HK-2 (cell line): Measurements from ENCODE around the gene TMEM178B.

Experiments
- DNase-seq: peaks from one replicate; pipeline ENCODE4 v3.0.0-alpha.2; 2018; ENCODE audit not compliant: unreplicated experiment

The TMEM178B gene

GRCh38 chr7:141430455-141431139, 356.7 kb downstream of the TMEM178B start:
- no peak for DNase-seq

DNA sequence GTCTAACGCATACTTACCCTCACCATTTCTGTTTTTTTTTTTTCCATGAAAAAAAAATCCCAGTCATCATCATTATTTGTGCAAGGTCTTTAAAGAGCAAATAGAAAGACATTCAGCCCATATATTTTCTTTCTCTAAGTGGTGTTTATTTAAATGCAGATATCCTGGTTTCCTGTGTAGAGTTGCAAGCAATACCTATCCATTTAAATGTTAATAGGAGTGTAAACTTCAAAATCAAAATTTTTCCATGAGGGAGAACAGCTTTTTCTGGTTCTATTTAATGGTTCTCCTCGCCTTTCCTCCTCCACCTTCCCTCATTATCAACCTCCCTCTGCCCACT, 357.2 kb downstream of the TMEM178B start:
- no peak for DNase-seq

DNA sequence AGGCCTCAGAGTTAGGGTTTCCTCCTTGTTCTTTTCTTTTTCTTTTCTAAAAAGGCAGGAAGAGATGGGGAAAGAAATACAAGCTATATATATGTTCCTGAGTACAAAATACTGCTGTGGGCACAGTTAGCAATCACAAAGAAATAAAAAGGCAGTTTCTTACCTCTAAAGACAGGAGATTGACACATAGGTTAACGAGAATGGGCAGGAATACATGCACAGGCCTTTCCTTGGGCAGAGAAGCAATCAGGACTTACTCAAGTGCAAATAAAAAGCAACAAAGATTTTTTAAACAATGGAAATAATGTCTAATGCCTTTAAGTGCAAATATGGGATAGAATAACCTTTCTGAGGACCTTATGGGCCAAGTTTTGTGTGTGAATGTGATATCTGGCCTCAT, 357.8 kb downstream of the TMEM178B start:
- no peak for DNase-seq

- DNase-seq = no peak
Measured at GRCh38 chr7:141433698-141434097, 359.8 kb downstream of the TMEM178B start.

DNA sequence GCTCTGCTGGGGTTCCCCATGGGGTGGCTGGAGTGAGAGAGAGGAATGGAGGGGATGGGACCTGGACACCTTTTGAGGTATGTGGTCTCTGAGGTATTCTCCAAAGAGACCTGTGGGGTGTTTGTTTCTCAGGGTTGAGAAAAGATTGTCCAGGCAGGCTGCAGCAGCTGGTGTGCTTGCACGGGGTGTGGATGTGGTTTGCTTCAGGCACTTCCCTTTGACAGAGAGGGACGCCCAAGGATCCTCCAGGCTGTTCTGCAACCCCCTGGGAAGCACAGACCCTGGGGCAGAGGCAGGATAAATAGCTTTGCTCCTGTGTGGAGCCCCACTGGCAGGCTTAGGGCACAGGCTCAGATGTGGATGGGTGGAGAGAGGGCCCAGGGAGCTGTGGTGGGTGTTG, 362.3 kb downstream of the TMEM178B start:
- DNase-seq = no peak

- DNase-seq = no peak
Measured at GRCh38 chr7:141436575-141437075, 362.8 kb downstream of the TMEM178B start.

GRCh38 chr7:141439164-141439563, 365.3 kb downstream of the TMEM178B start:
- no peak for DNase-seq

DNA sequence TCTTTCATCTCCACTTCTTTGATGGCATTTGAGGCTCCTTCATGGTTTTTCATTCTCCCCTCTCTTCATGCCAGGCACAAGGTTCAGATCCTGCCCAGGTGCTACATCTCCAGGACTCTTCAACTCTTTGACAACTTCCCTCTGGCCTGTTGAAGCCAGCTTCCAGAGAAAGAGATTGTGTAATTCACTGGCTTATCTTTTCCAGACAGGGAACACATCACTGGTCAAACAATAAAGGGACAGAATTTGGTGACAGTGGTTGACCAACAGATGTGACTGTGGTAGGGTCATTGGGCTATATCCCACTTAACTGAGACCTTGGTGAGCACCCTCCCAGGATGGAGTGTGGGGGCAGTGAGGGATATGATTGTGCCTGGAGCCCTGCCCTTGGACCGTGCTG, 365.9 kb downstream of the TMEM178B start:
- DNase-seq = no peak

DNA sequence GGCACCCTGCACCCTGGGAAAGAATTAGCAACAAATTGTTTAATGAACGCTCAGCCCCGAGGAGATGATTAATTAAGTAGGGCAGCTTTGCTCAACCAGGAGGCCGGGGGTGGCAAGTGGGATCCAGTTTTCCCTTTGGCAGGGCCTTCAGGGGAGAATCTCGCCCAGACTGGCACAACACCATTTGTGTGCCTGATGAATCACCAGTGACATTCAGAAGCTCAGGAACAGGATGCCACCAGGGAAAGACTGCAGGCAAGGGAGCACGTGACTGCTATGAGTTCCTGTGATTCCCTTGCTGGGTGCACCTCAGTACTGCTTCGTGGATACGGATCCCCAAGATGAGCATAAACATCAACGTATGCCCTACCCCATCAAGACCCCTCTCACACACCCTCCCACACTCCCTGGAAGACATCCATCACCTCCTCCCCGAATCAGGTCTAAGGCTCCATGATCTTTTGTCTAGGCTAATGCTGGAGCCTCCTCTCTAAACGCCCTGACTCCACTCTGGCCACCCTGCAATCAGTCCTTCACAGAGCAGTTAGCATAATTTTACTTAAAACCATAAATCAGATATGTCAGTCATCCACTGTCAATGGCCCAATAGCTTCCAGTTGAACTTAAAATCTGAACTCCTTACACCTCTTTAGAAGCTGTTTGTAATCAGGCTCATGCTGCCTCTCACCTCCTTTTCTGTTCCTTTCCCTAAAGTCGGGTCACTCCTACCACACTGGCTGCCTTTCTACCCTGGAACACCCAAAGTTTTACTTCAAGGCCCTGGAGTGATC, 368.2 kb downstream of the TMEM178B start:
- no peak for DNase-seq

- DNase-seq = no peak
Measured at GRCh38 chr7:141442781-141443180, 368.9 kb downstream of the TMEM178B start.

- no peak for DNase-seq
Measured at GRCh38 chr7:141444961-141445360, 371.1 kb downstream of the TMEM178B start.

GRCh38 chr7:141451232-141451631, 377.4 kb downstream of the TMEM178B start:
- no peak for DNase-seq

DNA sequence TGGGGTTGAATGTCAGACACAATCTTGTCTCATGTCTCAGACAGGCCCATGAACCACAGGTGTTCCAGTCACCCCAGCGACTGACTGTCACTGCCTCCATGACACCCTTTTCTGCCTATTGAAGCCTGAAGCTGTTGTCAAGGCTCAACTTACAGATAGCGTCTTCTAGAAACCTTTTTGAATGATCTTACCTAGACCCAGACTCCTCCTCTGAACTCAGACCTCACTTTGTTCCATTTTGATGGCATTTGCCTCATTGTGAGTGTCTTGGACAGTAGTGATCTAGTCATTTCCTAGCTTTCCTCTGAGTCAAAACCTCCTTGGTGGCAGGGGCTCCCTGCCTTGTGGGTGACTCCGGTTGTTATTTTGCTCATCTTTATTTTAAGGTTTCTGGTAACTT, 379.0 kb downstream of the TMEM178B start:
- DNase-seq = no peak

DNA sequence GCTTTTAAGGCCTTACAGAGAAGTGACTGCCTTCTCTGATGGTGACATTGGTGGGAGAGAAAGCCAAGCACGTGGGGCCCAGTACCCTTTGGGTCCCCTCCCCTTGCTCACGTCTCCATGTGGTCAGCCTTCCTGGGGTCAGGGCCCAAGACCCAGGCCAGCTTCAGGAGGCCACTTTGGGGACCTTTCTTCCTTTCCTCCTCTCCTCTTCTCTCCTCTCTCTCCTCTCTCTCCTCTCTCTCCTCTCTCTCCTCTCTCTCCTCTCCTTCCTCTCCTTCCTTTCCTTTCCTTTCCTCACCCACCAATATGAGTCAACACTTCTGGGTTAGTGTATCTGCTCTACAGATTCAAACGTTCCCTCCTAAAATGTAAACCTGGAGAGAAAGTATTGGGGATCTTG, 380.5 kb downstream of the TMEM178B start:
- DNase-seq = no peak

- DNase-seq = no peak
Measured at GRCh38 chr7:141455723-141456122, 381.9 kb downstream of the TMEM178B start.

- DNase-seq = no peak
Measured at GRCh38 chr7:141456298-141456697, 382.4 kb downstream of the TMEM178B start.

GRCh38 chr7:141456711-141457110, 382.8 kb downstream of the TMEM178B start:
- no peak for DNase-seq

GRCh38 chr7:141460781-141461715, 387.2 kb downstream of the TMEM178B start:
- no peak for DNase-seq

- no peak for DNase-seq
Measured at GRCh38 chr7:141461924-141462323, 388.1 kb downstream of the TMEM178B start.

DNA sequence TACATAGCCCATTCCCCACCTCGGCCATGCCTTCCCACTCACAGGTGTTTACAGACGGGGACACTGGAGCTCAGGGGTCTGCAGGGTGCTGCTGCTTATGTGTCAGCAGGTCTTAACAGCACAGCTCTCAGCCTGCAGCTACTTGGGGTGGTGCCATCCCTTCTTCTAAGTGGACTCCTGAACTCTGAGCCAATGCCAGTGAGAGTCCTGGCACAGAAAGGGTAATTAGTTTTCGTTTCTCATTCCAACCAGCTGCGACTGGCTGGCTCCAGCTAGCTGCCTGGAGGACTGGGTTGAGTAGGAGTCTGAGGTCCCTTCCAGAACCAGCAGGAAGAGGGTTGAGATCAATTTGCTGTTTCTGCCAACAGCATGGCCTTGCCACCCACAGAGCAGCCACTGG, 389.1 kb downstream of the TMEM178B start:
- DNase-seq = no peak

- no peak for DNase-seq
Measured at GRCh38 chr7:141463986-141464385, 390.1 kb downstream of the TMEM178B start.

- DNase-seq = no peak
Measured at GRCh38 chr7:141464551-141464950, 390.7 kb downstream of the TMEM178B start.
